A549 (cell line): Measurements from ENCODE around the gene CASP4. TPM values are rescaled to one million over a fixed set of nuclear protein-coding genes. Genes with fewer than 3 reads are reported as not detected.
"Not testable (repeated sequence)": the region's sequence is repeated elsewhere in the genome, so short reads cannot be mapped to it uniquely, and the experiment has no call there.

Experiments
- ATAC-seq, 2 experiments: fragments of 200-7000 bp in 1 of 2; fragments of >200 bp in 1 of 2; cut with Nextera tagmentation in 1 of 2; cut with Tn5 transposase in 1 of 2; 3 replicates each; pipeline versions ENCODE4 v1.8.0 to v1.9.1; 2018 to 2020; ENCODE audit warnings: mild to moderate bottlenecking in 1 of 2, moderate library complexity in 1 of 2
- CTCF ChIA-PET: fragments of 300-600 bp; sonication (Branson Sonifier 250); formaldehyde crosslinking; extraction: SDS; loops from one replicate; lab custom pipeline; 2021; ENCODE audit warnings: antibody characterized with exemption, inconsistent platforms; lab: Yijun Ruan, JAX
- POLR2A ChIA-PET: fragments of 350-600 bp; formaldehyde crosslinking; extraction: SDS; loops from one replicate; lab custom pipeline; 2021; ENCODE audit warnings: antibody characterized with exemption, inconsistent platforms; lab: Yijun Ruan, JAX
- DNase-seq, 2 experiments: peaks; one replicate each; pipeline versions ENCODE4 v3.0.0 to v3.0.0-alpha.2; 2011 to 2016; ENCODE audit warnings: low read depth in 1 of 2, low spot score in 1 of 2
- FAIRE-seq: peaks from 2 replicates; lab custom pipeline; 2011; peaks lifted over from hg19 to GRCh38; lab: Jason Lieb, UNC
- H3K27ac ChIP-seq, 2 experiments: fragments of >200 bp; sonication (Bioruptor Twin); formaldehyde crosslinking; 3 replicates each; pipeline ENCODE4 v1.5.1; 2016 to 2017
- H3K4me1 ChIP-seq: fragments of >200 bp; sonication (Bioruptor Twin); formaldehyde crosslinking; 3 replicates; pipeline ENCODE4 v1.6.1; 2016
- H3K4me2 ChIP-seq: fragments of >200 bp; sonication (Bioruptor Twin); formaldehyde crosslinking; 3 replicates; pipeline ENCODE4 v1.6.1; 2016
- H3K4me3 ChIP-seq: fragments of >200 bp; sonication (Bioruptor Twin); formaldehyde crosslinking; 3 replicates; pipeline ENCODE4 v1.5.1; 2016
- H3K9me3 ChIP-seq: fragments of >200 bp; sonication (Bioruptor Twin); formaldehyde crosslinking; 3 replicates; pipeline ENCODE4 v1.6.1; 2016
- BHLHE40 ChIP-seq: IDR thresholded peaks from 2 replicates; pipeline ENCODE4 v1.6.1; 2012; ENCODE audit warnings: low read depth, low read length, inconsistent platforms
- ESRRA ChIP-seq: fragments of 150-350 bp; IDR thresholded peaks from 2 replicates; pipeline ENCODE4 v1.6.1; 2014; ENCODE audit warnings: mild to moderate bottlenecking, low read length, borderline replicate concordance
- FOSB ChIP-seq: fragments of 250-450 bp; sonication (Bioruptor Pico); IDR thresholded peaks from 2 replicates; pipeline ENCODE4 v1.5.0; 2020; ENCODE audit warnings: mild to moderate bottlenecking, moderate library complexity
- GATA3 ChIP-seq: IDR thresholded peaks from 2 replicates; pipeline ENCODE4 v1.6.1; 2012; ENCODE audit warnings: borderline replicate concordance
- JUN ChIP-seq, 2 experiments: fragments of >200 bp; sonication (Bioruptor Twin); formaldehyde crosslinking; IDR thresholded peaks; 2 replicates in 1 of 2; 3 replicates in 1 of 2; pipeline ENCODE4 v1.6.1; 2016 to 2017
- KDM1A ChIP-seq: fragments of 200-600 bp; sonication (generic); IDR thresholded peaks from 2 replicates; pipeline ENCODE4 v1.6.1; 2016; ENCODE audit warnings: low read depth, mild to moderate bottlenecking
- MAFK ChIP-seq: fragments of 450-650 bp; IDR thresholded peaks from 2 replicates; pipeline ENCODE4 v1.6.1; 2014; ENCODE audit not compliant: partially characterized antibody
- MAZ ChIP-seq: fragments of 150-350 bp; IDR thresholded peaks from 2 replicates; pipeline ENCODE4 v1.6.1; 2014; ENCODE audit warnings: antibody characterized with exemption, low read depth, low read length, borderline replicate concordance
- NPAS2 ChIP-seq: fragments of 250-450 bp; sonication (Bioruptor Pico); IDR thresholded peaks from 2 replicates; pipeline ENCODE4 v1.8.0; 2022; ENCODE audit warnings: mild to moderate bottlenecking, moderate library complexity, borderline replicate concordance
- NR3C1 ChIP-seq: fragments of >200 bp; sonication (Bioruptor Twin); formaldehyde crosslinking; IDR thresholded peaks from 3 replicates; pipeline ENCODE4 v1.6.1; 2017
- POLR2A ChIP-seq: IDR thresholded peaks from 2 replicates; pipeline ENCODE4 v1.6.1; 2012; ENCODE audit warnings: mild to moderate bottlenecking, low read length
- POLR2AphosphoS2 ChIP-seq: conservative IDR thresholded peaks from 2 replicates; pipeline ENCODE4 v1.6.1; 2012; ENCODE audit warnings: low read length, improper control_type of control experiment, inconsistent platforms
- RAD21 ChIP-seq, 2 experiments: fragments of >200 bp in 1 of 2; sonication (Bioruptor Twin) in 1 of 2; formaldehyde crosslinking in 1 of 2; IDR thresholded peaks in 1 of 2; conservative IDR thresholded peaks in 1 of 2; 2 replicates in 1 of 2; 3 replicates in 1 of 2; pipeline ENCODE4 v1.6.1; 2012 to 2018; ENCODE audit warnings: inconsistent platforms in 1 of 2
- RCOR1 ChIP-seq: fragments of 150-350 bp; IDR thresholded peaks from 2 replicates; pipeline ENCODE4 v1.6.1; 2014; ENCODE audit warnings: antibody characterized with exemption, low read length, low read depth
- SREBF2 ChIP-seq: fragments of 450-650 bp; IDR thresholded peaks from 2 replicates; pipeline ENCODE4 v1.6.1; 2014; ENCODE audit warnings: mild to moderate bottlenecking, moderate library complexity
- ZC3H11A ChIP-seq: fragments of 450-650 bp; IDR thresholded peaks from 2 replicates; pipeline ENCODE4 v1.6.1; 2014; ENCODE audit warnings: antibody characterized with exemption, mild to moderate bottlenecking
- ZNF302 ChIP-seq: fragments of 250-450 bp; sonication (Bioruptor Pico); IDR thresholded peaks from 2 replicates; pipeline ENCODE4 v1.9.0; 2021; ENCODE audit warnings: inconsistent platforms, mild to moderate bottlenecking, moderate library complexity
- ZSCAN20 ChIP-seq: fragments of 250-450 bp; sonication (Bioruptor Pico); IDR thresholded peaks from 2 replicates; pipeline ENCODE4 v1.8.0; 2022; ENCODE audit warnings: mild to moderate bottlenecking, moderate library complexity
- WGBS: methylation state at CpG from one replicate; pipeline ENCODE4 v1.1.6; 2017; ENCODE audit errors: missing lambda C conversion rate; 5-methylcytosine and 5-hydroxymethylcytosine counted together
- polyA plus RNA-seq, 4 experiments: library from polyadenylated mRNA; depleted of rRNA in 3 of 4; stranded (reverse); fragments of >200 nt; fragmentation: RNase III in 1 of 4; extraction: RNeasy Plus Mini Kit Qiagen cat#74134 plus additional on column Dnase treatment in 1 of 4; gene quantifications; 2 replicates in 3 of 4; 3 replicates in 1 of 4; pipeline ENCODE4 v1.2.3, GENCODE V29; 2011 to 2017
- TF ChIP-seq, protein P1 (sequence below): IDR thresholded peaks from 2 replicates; pipeline ENCODE4 v1.6.1; 2012
- TF ChIP-seq, protein P2 (sequence below): fragments of 250-450 bp; sonication (Bioruptor Pico); IDR thresholded peaks from 2 replicates; pipeline ENCODE4 v1.5.0; 2021; ENCODE audit warnings: mild to moderate bottlenecking, moderate library complexity, borderline replicate concordance
- TF ChIP-seq, protein P3 (sequence below): fragments of 450-650 bp; IDR thresholded peaks from 2 replicates; pipeline ENCODE4 v1.6.1; 2014; ENCODE audit warnings: antibody characterized with exemption
- TF ChIP-seq, protein P4 (sequence below): fragments of >200 bp; sonication (Bioruptor Twin); formaldehyde crosslinking; IDR thresholded peaks from 3 replicates; pipeline ENCODE4 v1.6.1; 2016
- TF ChIP-seq, protein P5 (sequence below): fragments of 250-450 bp; sonication (Bioruptor Pico); IDR thresholded peaks from 2 replicates; pipeline ENCODE4 v1.5.0; 2020; ENCODE audit warnings: low read depth, mild to moderate bottlenecking, moderate library complexity

Gene CASP4
- polyA plus RNA-seq, 2 of the 4 experiments (the other 2 are of a cell fraction), result 5.5 to 9.7 TPM

DNA sequence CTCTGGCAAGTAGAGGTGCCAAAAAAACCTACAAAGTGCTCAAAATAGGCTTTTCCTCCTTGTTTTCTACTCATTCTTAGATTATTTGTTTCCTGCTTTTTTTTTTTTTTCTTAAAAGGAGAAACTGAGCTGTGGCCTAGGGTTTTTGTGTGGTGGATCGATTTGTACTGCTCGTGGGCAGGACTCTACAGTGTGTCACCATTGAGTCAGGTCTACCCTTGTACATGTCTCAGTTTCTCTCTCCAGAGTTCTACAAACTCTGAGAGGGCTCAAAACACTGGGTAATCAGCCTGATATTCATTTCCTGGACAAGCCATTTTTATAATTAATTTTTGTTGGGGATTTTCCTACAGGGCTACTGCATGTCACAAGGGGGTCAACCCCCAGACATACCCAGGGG lies 5.2 kb upstream of the CASP4 start:
- ATAC-seq, result no peak
- no peak for DNase-seq
- FAIRE-seq, result no peak
- Histone ChIP-seq H3K4me1 (no peaks in the 10 kb centered on the region), H3K9me3 (peaks cover 3% of the 10 kb centered on the region; the same call in 1 of the 3 replicates), H3K4me2 (no peak overlapping the region), H3K4me3 (no peak overlapping the region), H3K27ac (no peak overlapping the region)
- ChIA-PET POLR2A (no interaction called here), CTCF (no interaction called here)
- TF ChIP-seq POLR2AphosphoS2, result no peak
- TF ChIP-seq, protein P1, sequence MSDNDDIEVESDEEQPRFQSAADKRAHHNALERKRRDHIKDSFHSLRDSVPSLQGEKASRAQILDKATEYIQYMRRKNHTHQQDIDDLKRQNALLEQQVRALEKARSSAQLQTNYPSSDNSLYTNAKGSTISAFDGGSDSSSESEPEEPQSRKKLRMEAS, result no peak
- no peak for TF ChIP-seq NPAS2 (CRISPR knock-in tag)
- TF ChIP-seq, protein P2, sequence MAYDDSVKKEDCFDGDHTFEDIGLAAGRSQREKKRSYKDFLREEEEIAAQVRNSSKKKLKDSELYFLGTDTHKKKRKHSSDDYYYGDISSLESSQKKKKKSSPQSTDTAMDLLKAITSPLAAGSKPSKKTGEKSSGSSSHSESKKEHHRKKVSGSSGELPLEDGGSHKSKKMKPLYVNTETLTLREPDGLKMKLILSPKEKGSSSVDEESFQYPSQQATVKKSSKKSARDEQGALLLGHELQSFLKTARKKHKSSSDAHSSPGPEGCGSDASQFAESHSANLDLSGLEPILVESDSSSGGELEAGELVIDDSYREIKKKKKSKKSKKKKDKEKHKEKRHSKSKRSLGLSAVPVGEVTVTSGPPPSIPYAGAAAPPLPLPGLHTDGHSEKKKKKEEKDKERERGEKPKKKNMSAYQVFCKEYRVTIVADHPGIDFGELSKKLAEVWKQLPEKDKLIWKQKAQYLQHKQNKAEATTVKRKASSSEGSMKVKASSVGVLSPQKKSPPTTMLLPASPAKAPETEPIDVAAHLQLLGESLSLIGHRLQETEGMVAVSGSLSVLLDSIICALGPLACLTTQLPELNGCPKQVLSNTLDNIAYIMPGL (CRISPR knock-in tag), result no peak
- TF ChIP-seq MAFK, result no peak
- 5% methylated on average over 2 of the region's 2 CpGs for WGBS

DNA sequence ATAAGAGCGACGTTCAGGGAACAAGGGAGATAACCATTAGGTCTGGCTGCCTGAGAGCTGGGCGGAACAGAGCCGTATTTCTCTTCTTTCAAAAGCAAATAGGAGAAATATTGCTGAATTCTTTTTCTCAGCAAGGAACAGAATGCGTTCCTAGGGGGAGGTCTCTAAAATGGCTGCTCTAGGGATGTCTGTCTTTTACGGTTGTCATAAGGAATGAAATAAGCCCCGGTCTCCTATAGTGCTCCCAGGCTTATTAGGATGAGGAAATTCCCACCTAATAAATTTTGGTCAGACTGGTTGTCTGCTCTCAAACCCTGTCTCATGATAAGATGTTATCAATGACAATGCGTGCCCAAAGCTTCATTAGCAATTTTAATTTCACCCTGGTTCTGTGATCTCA lies 4.5 kb upstream of the CASP4 start:
- FAIRE-seq, H3K4me1 ChIP-seq, H3K4me2 ChIP-seq, H3K27ac ChIP-seq, DNase-seq, CTCF ChIA-PET, H3K4me3 ChIP-seq, H3K9me3 ChIP-seq, ATAC-seq, POLR2A ChIA-PET: not testable (repeated sequence)
- 79% methylated on average over 8 of the region's 8 CpGs for WGBS

DNA sequence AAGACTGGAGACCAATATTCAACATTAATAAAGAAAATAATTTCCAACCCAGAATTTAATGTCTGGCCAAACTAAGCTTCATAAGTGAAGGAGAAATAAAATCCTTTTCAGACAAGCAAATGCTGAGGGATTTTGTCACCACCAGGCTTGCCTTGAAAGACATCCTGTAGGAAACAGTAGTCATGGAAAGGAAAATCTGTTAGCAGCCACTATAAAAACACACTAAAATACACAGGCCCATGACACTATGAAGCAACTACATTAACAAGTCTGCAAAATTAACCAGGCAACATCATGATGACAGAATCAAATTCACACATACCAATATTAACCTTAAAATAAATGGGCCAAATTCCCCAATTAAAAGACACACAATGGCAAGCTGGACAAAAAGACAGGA lies 2.4 kb upstream of the CASP4 start:
- ChIA-PET POLR2A (no interaction called here), CTCF (no interaction called here)
- Histone ChIP-seq H3K4me3 (no peak overlapping the region), H3K27ac (no peak overlapping the region), H3K9me3 (peaks cover 3% of the 10 kb centered on the region; the same call in 1 of the 3 replicates), H3K4me2 (no peak overlapping the region), H3K4me1 (no peaks in the 10 kb centered on the region)
- TF ChIP-seq RCOR1, result no peak
- no peak for TF ChIP-seq SREBF2
- no peak for TF ChIP-seq RAD21 (conservative IDR thresholded peaks at IDR 0.05 in 1 of 2, IDR thresholded peaks at IDR 0.05 in 1 of 2)
- no peak for TF ChIP-seq JUN (IDR thresholded peaks at IDR 0.05)
- no peak for TF ChIP-seq BHLHE40
- no peak for TF ChIP-seq ZNF302 (CRISPR knock-in tag)
- TF ChIP-seq GATA3, result no peak
- no peak for TF ChIP-seq FOSB
- TF ChIP-seq NR3C1, result no peak
- TF ChIP-seq, protein P3, sequence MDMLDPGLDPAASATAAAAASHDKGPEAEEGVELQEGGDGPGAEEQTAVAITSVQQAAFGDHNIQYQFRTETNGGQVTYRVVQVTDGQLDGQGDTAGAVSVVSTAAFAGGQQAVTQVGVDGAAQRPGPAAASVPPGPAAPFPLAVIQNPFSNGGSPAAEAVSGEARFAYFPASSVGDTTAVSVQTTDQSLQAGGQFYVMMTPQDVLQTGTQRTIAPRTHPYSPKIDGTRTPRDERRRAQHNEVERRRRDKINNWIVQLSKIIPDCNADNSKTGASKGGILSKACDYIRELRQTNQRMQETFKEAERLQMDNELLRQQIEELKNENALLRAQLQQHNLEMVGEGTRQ, result no peak
- no peak for TF ChIP-seq KDM1A
- TF ChIP-seq ZC3H11A, result no peak
- TF ChIP-seq, protein P4, sequence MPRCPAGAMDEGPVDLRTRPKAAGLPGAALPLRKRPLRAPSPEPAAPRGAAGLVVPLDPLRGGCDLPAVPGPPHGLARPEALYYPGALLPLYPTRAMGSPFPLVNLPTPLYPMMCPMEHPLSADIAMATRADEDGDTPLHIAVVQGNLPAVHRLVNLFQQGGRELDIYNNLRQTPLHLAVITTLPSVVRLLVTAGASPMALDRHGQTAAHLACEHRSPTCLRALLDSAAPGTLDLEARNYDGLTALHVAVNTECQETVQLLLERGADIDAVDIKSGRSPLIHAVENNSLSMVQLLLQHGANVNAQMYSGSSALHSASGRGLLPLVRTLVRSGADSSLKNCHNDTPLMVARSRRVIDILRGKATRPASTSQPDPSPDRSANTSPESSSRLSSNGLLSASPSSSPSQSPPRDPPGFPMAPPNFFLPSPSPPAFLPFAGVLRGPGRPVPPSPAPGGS, result no peak
- no peak for TF ChIP-seq MAFK
- no peak for TF ChIP-seq POLR2A
- TF ChIP-seq ZSCAN20 (CRISPR knock-in tag), result no peak
- TF ChIP-seq ESRRA, result no peak
- TF ChIP-seq, protein P5, sequence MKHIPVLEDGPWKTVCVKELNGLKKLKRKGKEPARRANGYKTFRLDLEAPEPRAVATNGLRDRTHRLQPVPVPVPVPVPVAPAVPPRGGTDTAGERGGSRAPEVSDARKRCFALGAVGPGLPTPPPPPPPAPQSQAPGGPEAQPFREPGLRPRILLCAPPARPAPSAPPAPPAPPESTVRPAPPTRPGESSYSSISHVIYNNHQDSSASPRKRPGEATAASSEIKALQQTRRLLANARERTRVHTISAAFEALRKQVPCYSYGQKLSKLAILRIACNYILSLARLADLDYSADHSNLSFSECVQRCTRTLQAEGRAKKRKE (CRISPR knock-in tag), result no peak
- no peak for TF ChIP-seq MAZ
- FAIRE-seq, result no peak
- no peak for DNase-seq
- no peak for ATAC-seq
